Liver (tissue), 9 donors: ENCODE data around the gene TP53I11. TPM values are rescaled to one million over a fixed set of nuclear protein-coding genes. Genes with fewer than 3 reads are reported as not detected.

Experiments used
- DNase-seq: peaks from one replicate; pipeline ENCODE4 v3.0.0-alpha.2; 2017; ENCODE audit warnings: low spot score
- H3K27ac ChIP-seq, 2 donors: one replicate each; pipeline ENCODE4 v1.7.0; 2013; ENCODE audit warnings: inconsistent platforms in 2 of 2, low read length in 2 of 2, control low read depth in 1 of 2, low read depth in 1 of 2, mild to moderate bottlenecking in 1 of 2
- H3K27me3 ChIP-seq, 4 donors: one replicate each; pipeline versions ENCODE4 v1.6.1 to v1.7.0; 2013; ENCODE audit warnings: low read length in 3 of 4, inconsistent platforms in 1 of 4, mild to moderate bottlenecking in 1 of 4, moderate library complexity in 1 of 4; ENCODE audit not compliant: control insufficient read depth in 4 of 4, insufficient read depth in 4 of 4
- H3K36me3 ChIP-seq, 4 donors: one replicate each; pipeline versions ENCODE4 v1.6.1 to v1.7.0; 2013; ENCODE audit warnings: low read length in 3 of 4, mild to moderate bottlenecking in 3 of 4, low read depth in 1 of 4, moderate library complexity in 1 of 4; ENCODE audit not compliant: control insufficient read depth in 4 of 4, insufficient read depth in 3 of 4
- H3K4me1 ChIP-seq, 4 donors: one replicate each; pipeline versions ENCODE4 v1.6.1 to v1.7.0; 2013; ENCODE audit warnings: low read length in 3 of 4, mild to moderate bottlenecking in 3 of 4, moderate library complexity in 1 of 4; ENCODE audit not compliant: control insufficient read depth in 4 of 4, insufficient read depth in 4 of 4
- H3K4me3 ChIP-seq, 3 donors: one replicate each; pipeline versions ENCODE4 v1.6.1 to v1.7.0; 2013; ENCODE audit warnings: low read length in 3 of 3, control low read depth in 1 of 3, low read depth in 1 of 3, mild to moderate bottlenecking in 1 of 3
- H3K9ac ChIP-seq, 2 donors: one replicate each; pipeline ENCODE4 v1.7.0; 2013; ENCODE audit warnings: low read length in 2 of 2, mild to moderate bottlenecking in 2 of 2, moderate library complexity in 2 of 2, control low read depth in 1 of 2, low read depth in 1 of 2
- H3K9me3 ChIP-seq, 4 donors: one replicate each; pipeline versions ENCODE4 v1.6.1 to v1.7.0; 2013; ENCODE audit warnings: low read length in 3 of 4; ENCODE audit not compliant: control insufficient read depth in 4 of 4
- ATF3 ChIP-seq: IDR thresholded peaks from 2 replicates; pipeline ENCODE4 v1.6.1; 2016; ENCODE audit warnings: antibody characterized with exemption
- CTCF ChIP-seq: fragments of 150-350 bp; IDR thresholded peaks from 2 replicates; pipeline ENCODE4 v1.5.1; 2017; ENCODE audit warnings: improper control_type of control experiment, low read depth, low read length; ENCODE audit not compliant: missing input control
- EGR1 ChIP-seq, 2 donors: IDR thresholded peaks; 2 replicates each; pipeline ENCODE4 v1.6.1; 2016 to 2018; ENCODE audit warnings: antibody characterized with exemption in 2 of 2, low read depth in 2 of 2
- FOXA1 ChIP-seq: IDR thresholded peaks from 2 replicates; pipeline ENCODE4 v1.6.1; 2016; ENCODE audit warnings: antibody characterized with exemption
- FOXA2 ChIP-seq: IDR thresholded peaks from 2 replicates; pipeline ENCODE4 v1.6.1; 2016; ENCODE audit warnings: antibody characterized with exemption
- GABPA ChIP-seq, 2 donors: IDR thresholded peaks in 1 of 2; conservative IDR thresholded peaks in 1 of 2; 2 replicates each; pipeline ENCODE4 v1.6.1; 2016; ENCODE audit warnings: antibody characterized with exemption in 2 of 2, mild to moderate bottlenecking in 1 of 2, moderate library complexity in 1 of 2
- HNF4G ChIP-seq: IDR thresholded peaks from 2 replicates; pipeline ENCODE4 v1.6.1; 2016; ENCODE audit warnings: antibody characterized with exemption
- JUND ChIP-seq, 2 donors: IDR thresholded peaks; 2 replicates each; pipeline ENCODE4 v1.6.1; 2016; ENCODE audit warnings: antibody characterized with exemption in 2 of 2
- MAX ChIP-seq: IDR thresholded peaks from 2 replicates; pipeline ENCODE4 v1.6.1; 2016; ENCODE audit warnings: antibody characterized with exemption
- NR2F2 ChIP-seq: IDR thresholded peaks from 2 replicates; pipeline ENCODE4 v1.6.1; 2016; ENCODE audit warnings: antibody characterized with exemption
- RAD21 ChIP-seq, 2 donors: IDR thresholded peaks; 2 replicates each; pipeline ENCODE4 v1.6.1; 2016; ENCODE audit warnings: antibody characterized with exemption in 2 of 2, mild to moderate bottlenecking in 2 of 2
- REST ChIP-seq: IDR thresholded peaks from 2 replicates; pipeline ENCODE4 v1.6.1; 2016; ENCODE audit warnings: antibody characterized with exemption, mild to moderate bottlenecking
- RXRA ChIP-seq, 2 donors: IDR thresholded peaks; 2 replicates each; pipeline ENCODE4 v1.6.1; 2017 to 2018; ENCODE audit warnings: antibody characterized with exemption in 2 of 2, mild to moderate bottlenecking in 1 of 2
- SP1 ChIP-seq: IDR thresholded peaks from 2 replicates; pipeline ENCODE4 v1.6.1; 2018; ENCODE audit warnings: antibody characterized with exemption, mild to moderate bottlenecking
- TAF1 ChIP-seq: conservative IDR thresholded peaks from 2 replicates; pipeline ENCODE4 v1.6.1; 2016; ENCODE audit warnings: antibody characterized with exemption, mild to moderate bottlenecking
- YY1 ChIP-seq: IDR thresholded peaks from 2 replicates; pipeline ENCODE4 v1.6.1; 2016; ENCODE audit warnings: antibody characterized with exemption, mild to moderate bottlenecking
- ZBTB33 ChIP-seq: IDR thresholded peaks from 2 replicates; pipeline ENCODE4 v1.6.1; 2016; ENCODE audit warnings: antibody characterized with exemption
- whole genome bisulfite sequencing: extraction: QIAGEN DNeasy Blood & Tissue Kit; methylation state at CpG from one replicate; pipeline ENCODE4 v1.1.7; 2013; 5-methylcytosine and 5-hydroxymethylcytosine counted together
- polyA plus RNA-seq, 2 donors: library from polyadenylated mRNA; stranded (reverse) in 1 of 2; unstranded in 1 of 2; fragments of 200-250 nt in 1 of 2; fragments of >200 nt in 1 of 2; fragmentation: Nextera tagmentation in 1 of 2; extraction: Ambion mirVana in 1 of 2; gene quantifications; one replicate each; pipeline versions ENCODE4 v1.2.1 to v1.2.3, GENCODE V29; 2013 to 2015
- total RNA-seq, 2 donors: library from RNA; depleted of rRNA; stranded (reverse); fragments of >200 nt; gene quantifications; one replicate each; pipeline ENCODE4 v1.2.3, GENCODE V29; 2014
- donor health status: healthy.
- donor health status: healthy.
- donor health status: healthy.
- donor health status: healthy.
- donor health status: healthy.

The TP53I11 gene
- total and polyA plus RNA-seq, 4 donors = 3.6 to 16.0 (median 8.3) TPM

- 75% methylated on average over 12 of the region's 12 CpGs for WGBS
- no peaks in the 10 kb centered on the region for H3K9me3 ChIP-seq
- no peaks in the 10 kb centered on the region for H3K36me3 ChIP-seq
- no peak overlapping the region for H3K9ac ChIP-seq
- no peak overlapping the region for H3K27ac ChIP-seq
- no peak overlapping the region for H3K4me3 ChIP-seq
- peaks cover 0 to 2% (median 0%) of the 10 kb centered on the region in 4 donors for H3K27me3 ChIP-seq
- no peak for DNase-seq
- TF ChIP-seq HNF4G = no peak
- TF ChIP-seq NR2F2 = no peak
- TF ChIP-seq SP1 = no peak
- H3K4me1 ChIP-seq = no peaks in the 10 kb centered on the region
Measured at GRCh38 chr11:44936951-44937543, 13.6 kb downstream of the TP53I11 start.

GRCh38 chr11:44936525-44936924 lies 14.2 kb downstream of the TP53I11 start:
- Histone ChIP-seq H3K9ac (no peak overlapping the region), H3K27me3 (peaks cover 0 to 2% (median 0%) of the 10 kb centered on the region in 4 donors), H3K36me3 (no peaks in the 10 kb centered on the region), H3K4me1 (no peaks in the 10 kb centered on the region), H3K27ac (no peak overlapping the region), H3K9me3 (no peaks in the 10 kb centered on the region), H3K4me3 (no peak overlapping the region)
- peak; percentile 88 for DNase-seq
- 23% methylated on average over 20 of the region's 20 CpGs for WGBS
- TF ChIP-seq NR2F2 (no peak), RAD21 (IDR thresholded peaks at IDR 0.05) (peak; percentile 98), CTCF (peak; percentile 97)

GRCh38 chr11:44934735-44935250 lies 15.9 kb downstream of the TP53I11 start:
- H3K4me3 ChIP-seq = no peak overlapping the region
- no peak overlapping the region for H3K9ac ChIP-seq
- H3K27me3 ChIP-seq = peaks cover 0 to 2% (median 0%) of the 10 kb centered on the region in 4 donors
- no peak overlapping the region for H3K27ac ChIP-seq
- H3K4me1 ChIP-seq = no peaks in the 10 kb centered on the region
- DNase-seq = no peak
- no peaks in the 10 kb centered on the region for H3K9me3 ChIP-seq
- H3K36me3 ChIP-seq = no peaks in the 10 kb centered on the region
- WGBS = 88% methylated on average over 13 of the region's 13 CpGs
- no peak for TF ChIP-seq REST
- TF ChIP-seq GABPA (IDR thresholded peaks at IDR 0.05 in 1 of 2, conservative IDR thresholded peaks at IDR 0.05 in 1 of 2) = no peak
- no peak for TF ChIP-seq HNF4G
- no peak for TF ChIP-seq FOXA2
- no peak for TF ChIP-seq RXRA (IDR thresholded peaks at IDR 0.05)
- no peak for TF ChIP-seq MAX
- no peak for TF ChIP-seq JUND (IDR thresholded peaks at IDR 0.05)
- no peak for TF ChIP-seq NR2F2
- TF ChIP-seq YY1 = no peak
- TF ChIP-seq ZBTB33 = no peak
- no peak for TF ChIP-seq FOXA1
- no peak for TF ChIP-seq SP1
- no peak for TF ChIP-seq TAF1
- TF ChIP-seq CTCF = no peak
- no peak for TF ChIP-seq RAD21 (IDR thresholded peaks at IDR 0.05)
- no peak for TF ChIP-seq ATF3
- no peak for TF ChIP-seq EGR1 (IDR thresholded peaks at IDR 0.05; ENCODE audit: low read depth in 2 of 2)
